HCT116 (cell line): ENCODE measurements around the gene ST6GALNAC4. TPM values are rescaled to one million over a fixed set of nuclear protein-coding genes. Genes with fewer than 3 reads are reported as not detected.
A peak's percentile ranks its signal among the peaks of the same experiment; 100 is the strongest.

Source experiments
- ATAC-seq: fragments of 200-7000 bp; cut with Tn5 transposase; 2 replicates; pipeline ENCODE4 v1.9.1; 2020; ENCODE audit warnings: mild to moderate bottlenecking, moderate library complexity
- BruUV-seq: library from RNA; stranded (reverse); fragments of 400-500 nt; replicated peaks from 2 replicates; lab custom pipeline; 2021; lab: Mats Ljungman, UMichigan
- CTCF ChIA-PET: fragments of 300-600 bp; sonication (Branson Sonifier 250); formaldehyde crosslinking; loops from one replicate; lab custom pipeline; 2021; ENCODE audit warnings: antibody characterized with exemption; lab: Charles Lee
- POLR2A ChIA-PET: fragments of 300-600, 350-600 bp; sonication (Branson Sonifier 250); formaldehyde crosslinking; loops from one replicate; lab custom pipeline; 2021; ENCODE audit warnings: antibody characterized with exemption; lab: Charles Lee
- RAD21 ChIA-PET, 2 experiments: fragments of 300-600 bp; sonication (Branson Sonifier 250); formaldehyde crosslinking; loops; one replicate each; lab custom pipeline; 2023; ENCODE audit warnings: low total read pairs in 2 of 2; ENCODE audit not compliant: uncharacterized antibody in 2 of 2, unreplicated experiment in 2 of 2, low non-redundant PET in 1 of 2; lab: Charles Lee
- DNase-seq: peaks from one replicate; pipeline ENCODE4 v3.0.0-alpha.2; 2010; ENCODE audit warnings: low read depth, low spot score
- H2AFZ ChIP-seq: fragments of 200-600 bp; shearing (Covaris generic), sonication (generic); 2 replicates; pipeline ENCODE4 v1.6.1; 2017; ENCODE audit warnings: low read depth, mixed run types, mixed read lengths, antibody characterized with exemption, low read length; ENCODE audit not compliant: poor library complexity, severe bottlenecking
- H3K27ac ChIP-seq: 2 replicates; pipeline ENCODE4 v1.5.1; 2012; ENCODE audit warnings: low read depth, low read length
- H3K27me3 ChIP-seq: fragments of 200-600 bp; sonication (generic); 2 replicates; pipeline ENCODE4 v1.6.1; 2016; ENCODE audit warnings: mixed run types, low read length, mixed read lengths; ENCODE audit not compliant: insufficient read depth
- H3K36me3 ChIP-seq, 2 experiments: fragments of 200-500 bp in 1 of 2; fragments of 200-600 bp in 1 of 2; sonication (Bioruptor generic) in 1 of 2; sonication (generic) in 1 of 2; 2 replicates each; pipeline versions ENCODE4 v1.5.1 to v1.6.1; 2014 to 2016; ENCODE audit warnings: low read length in 2 of 2, inconsistent platforms in 1 of 2, mixed read lengths in 1 of 2, mixed run types in 1 of 2; ENCODE audit not compliant: insufficient read depth in 2 of 2, control insufficient read depth in 1 of 2
- H3K4me1 ChIP-seq, 2 experiments: fragments of 200-600 bp in 1 of 2; sonication (generic) in 1 of 2; 2 replicates each; pipeline versions ENCODE4 v1.5.1 to v1.6.1; 2012 to 2017; ENCODE audit warnings: low read length in 2 of 2, inconsistent platforms in 1 of 2, mild to moderate bottlenecking in 1 of 2, mixed read lengths in 1 of 2, mixed run types in 1 of 2, moderate library complexity in 1 of 2; ENCODE audit not compliant: insufficient read depth in 2 of 2, control insufficient read depth in 1 of 2
- H3K4me2 ChIP-seq: fragments of 200-600 bp; sonication (generic); 2 replicates; pipeline ENCODE4 v1.6.1; 2017; ENCODE audit warnings: mixed run types, low read length, mixed read lengths
- H3K4me3 ChIP-seq, 2 experiments: fragments of 200-600 bp in 1 of 2; sonication (generic) in 1 of 2; replicated peaks in 1 of 2; 2 replicates each; pipeline ENCODE4 v1.5.1; 2011 to 2016; ENCODE audit warnings: low read length in 2 of 2, control low read depth in 1 of 2, low read depth in 1 of 2, mild to moderate bottlenecking in 1 of 2, mixed read lengths in 1 of 2, mixed run types in 1 of 2
- H3K79me2 ChIP-seq: fragments of 200-600 bp; sonication (generic); 2 replicates; pipeline ENCODE4 v1.6.1; 2017; ENCODE audit warnings: mild to moderate bottlenecking, mixed run types, low read length, moderate library complexity, mixed read lengths; ENCODE audit not compliant: insufficient read depth
- H3K9ac ChIP-seq: fragments of 200-600 bp; sonication (generic); 2 replicates; pipeline ENCODE4 v1.6.1; 2016; ENCODE audit warnings: low read length, mixed read lengths
- H3K9me2 ChIP-seq: fragments of 200-600 bp; sonication (generic), shearing (Covaris generic); 2 replicates; pipeline ENCODE4 v1.6.1; 2017; ENCODE audit warnings: mixed run types, mild to moderate bottlenecking, moderate library complexity; ENCODE audit not compliant: insufficient read depth
- H3K9me3 ChIP-seq, 2 experiments: fragments of 200-500 bp in 1 of 2; fragments of 200-600 bp in 1 of 2; sonication (Bioruptor generic) in 1 of 2; sonication (generic) in 1 of 2; 2 replicates each; pipeline ENCODE4 v1.6.1; 2014 to 2017; ENCODE audit warnings: low read length in 2 of 2, mixed read lengths in 2 of 2, inconsistent platforms in 1 of 2, low read depth in 1 of 2, mild to moderate bottlenecking in 1 of 2, mixed run types in 1 of 2, moderate library complexity in 1 of 2; ENCODE audit not compliant: control insufficient read depth in 1 of 2, insufficient read depth in 1 of 2
- H4K20me1 ChIP-seq: fragments of 200-600 bp; sonication (generic), shearing (Covaris generic); 2 replicates; pipeline ENCODE4 v1.6.1; 2017; ENCODE audit warnings: mixed run types, mild to moderate bottlenecking, moderate library complexity; ENCODE audit not compliant: insufficient read depth
- ATF3 ChIP-seq: IDR thresholded peaks from 2 replicates; pipeline ENCODE4 v1.6.1; 2012
- ELF1 ChIP-seq: IDR thresholded peaks from 2 replicates; pipeline ENCODE4 v1.6.1; 2012; ENCODE audit warnings: low read depth, borderline replicate concordance
- EZH2phosphoT487 ChIP-seq: fragments of 200-600 bp; IDR thresholded peaks from 2 replicates; pipeline ENCODE4 v1.6.1; 2018; ENCODE audit warnings: antibody characterized with exemption, borderline replicate concordance
- FOSL1 ChIP-seq: IDR thresholded peaks from 2 replicates; pipeline ENCODE4 v1.6.1; 2012; ENCODE audit warnings: low read depth
- POLR2A ChIP-seq: IDR thresholded peaks from 2 replicates; pipeline ENCODE4 v1.7.0; 2011; ENCODE audit warnings: borderline replicate concordance; ENCODE audit not compliant: insufficient read depth, insufficient read length; ENCODE audit errors: extremely low read depth
- SIN3A ChIP-seq: IDR thresholded peaks from 2 replicates; pipeline ENCODE4 v1.6.1; 2012; ENCODE audit warnings: low read depth
- ZNF274 ChIP-seq: fragments of 200-500 bp; sonication (Bioruptor generic); IDR thresholded peaks from 2 replicates; pipeline ENCODE4 v1.6.1; 2014; ENCODE audit warnings: mild to moderate bottlenecking, low read depth, low read length, inconsistent platforms
- intact Hi-C: fragments of 100-400 bp; cut with micrococcal nuclease; formaldehyde crosslinking; loops from 2 replicates; pipeline ENCODE4 v1.10.0; 2022
- total RNA-seq: library from RNA; stranded (reverse); gene quantifications from one replicate; pipeline ENCODE4 v1.2.1, GENCODE V29; 2021; ENCODE audit not compliant: unreplicated experiment

Gene ST6GALNAC4
- total RNA-seq, 1 experiment from 2014 or later: 49.4 TPM

- H3K4me1 ChIP-seq: peaks cover 52 to 83% of the 10 kb centered on the region in 2 experiments
- no peak overlapping the region for H3K4me3 ChIP-seq
- H3K9me3 ChIP-seq: no peaks in the 10 kb centered on the region
- no peak overlapping the region for H3K4me2 ChIP-seq
- H2AFZ ChIP-seq: no peak overlapping the region
- DNase-seq: no peak
- H3K27ac ChIP-seq: peak overlapping the region; percentile 84; the same call in 1 of the 2 replicates
- H3K9ac ChIP-seq: no peak overlapping the region
- no peaks in the 10 kb centered on the region for H3K9me2 ChIP-seq
- H3K79me2 ChIP-seq: peaks cover 7% of the 10 kb centered on the region; the same call in 1 of the 2 replicates
- H3K36me3 ChIP-seq: no peaks in the 10 kb centered on the region; a peak in 1 of 4 replicates
- TF ChIP-seq ATF3 (no peak), POLR2A (peak; percentile 1), ELF1 (no peak), ZNF274 (no peak), SIN3A (no peak), EZH2phosphoT487 (no peak), FOSL1 (no peak)
- RAD21 ChIA-PET: no interaction called here
- POLR2A ChIA-PET: interaction anchor here (1.1 kb wide), 1 partner anchor 10 kb away, joined by 3 read pairs; no protein-coding TSS in a partner anchor
- H3K27me3 ChIP-seq: no peaks in the 10 kb centered on the region
- no peaks in the 10 kb centered on the region for H4K20me1 ChIP-seq
- no peak for ATAC-seq
- BruUV-seq: no TSS peak
- intact Hi-C loops: loop anchor here (5.0 kb wide), 1 partner anchor 108 kb away; no protein-coding TSS in a partner anchor
- CTCF ChIA-PET: interaction anchor here (1.0 to 2.6 kb wide), 2 partner anchors 14 to 195 kb away, joined by 3 to 14 read pairs; partner anchors contain the start of gene TOR2A
Measured at GRCh38 chr9:127929625-127929979, 12.8 kb upstream of the ST6GALNAC4 start.
